ENCODE measurements around the gene ZFYVE28.

- no peak for TF ChIP-seq CTCF (IDR thresholded peaks at IDR 0.05)
- no peak for TF ChIP-seq POLR2A (IDR thresholded peaks at IDR 0.05)
These were observed 128.5 kb downstream of the ZFYVE28 start for GRCh38 chr4:2289955-2290333.
